Embryonic facial prominence (tissue), 1 donor: ENCODE data around the gene COX6B2.
"Not testable (repeated sequence)": the region's sequence is repeated elsewhere in the genome, so short reads cannot be mapped to it uniquely, and the experiment has no call there.

Experiments
- DNase-seq: peaks from one replicate; pipeline ENCODE4 v3.0.0-alpha.2; 2016; ENCODE audit errors: extremely low spot score

COX6B2 gene

GRCh38 chr19:55354698-55355212 is at the start of gene COX6B2:
COX6B2 (minus strand) TSS chr19:55354719; CDS start chr19:55354521, 198 bp downstream.
- no peak for DNase-seq

- no peak for DNase-seq
Measured at GRCh38 chr19:55402509-55402908, 48.0 kb upstream of the COX6B2 start.

DNA sequence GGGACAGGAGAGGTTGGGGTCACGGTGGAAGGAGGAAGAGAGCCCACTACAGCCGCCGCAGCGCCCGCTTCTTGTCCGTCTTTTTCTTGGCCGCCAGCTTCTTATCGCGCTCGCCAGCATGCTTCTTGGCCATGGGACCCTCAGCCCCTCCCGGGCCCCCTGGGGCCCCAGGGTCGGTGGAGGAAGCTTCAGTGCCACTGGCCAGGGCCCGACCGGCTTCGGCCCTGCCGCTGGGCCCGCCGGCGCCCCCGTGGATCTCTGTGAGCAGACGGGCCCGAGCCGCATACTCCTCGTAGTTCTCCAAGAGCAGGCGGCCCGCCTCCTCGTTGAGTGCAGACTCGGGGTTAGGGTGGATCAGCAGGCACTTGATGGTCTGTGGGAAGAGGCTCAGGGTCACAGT is 46.9 kb upstream of the COX6B2 start:
- not testable (repeated sequence) for DNase-seq

DNA sequence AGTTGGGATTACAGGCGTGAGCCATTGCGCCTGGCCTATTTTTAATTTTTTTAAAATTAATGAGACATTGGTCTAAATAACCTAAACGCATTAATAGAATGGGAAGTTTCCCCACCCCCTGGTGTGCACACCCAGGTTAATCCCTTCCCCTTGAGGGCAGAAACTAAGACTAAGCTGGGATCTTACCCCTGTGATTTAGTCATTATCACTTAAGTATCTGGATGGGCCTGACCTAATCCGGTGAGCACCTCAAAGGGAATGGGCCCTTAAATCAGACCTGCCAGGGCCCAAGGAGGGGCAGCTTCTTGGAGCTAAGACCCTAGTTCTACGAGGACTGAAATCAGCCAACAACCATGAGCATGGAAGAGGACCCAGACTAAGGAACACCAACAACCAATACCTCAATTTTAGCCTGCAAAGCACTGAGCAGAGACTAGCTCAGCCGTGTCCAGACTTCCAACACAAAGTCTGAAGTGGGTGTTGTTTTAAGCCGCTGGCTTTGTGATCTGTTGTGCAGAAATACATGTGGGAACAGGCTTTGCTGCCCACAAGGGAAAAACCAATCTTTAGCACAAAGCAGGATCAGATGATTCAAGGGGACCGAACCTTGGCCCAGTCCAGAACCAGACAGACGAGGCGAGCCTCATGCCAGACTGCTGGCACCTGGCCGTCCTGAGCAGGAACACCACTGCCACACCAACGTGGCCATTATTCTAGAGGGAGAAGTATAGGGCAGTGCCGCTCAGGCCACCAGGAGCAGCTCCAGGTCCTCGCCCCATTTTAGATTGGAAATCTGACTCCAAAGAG is 46.0 kb upstream of the COX6B2 start:
- no peak for DNase-seq

DNA sequence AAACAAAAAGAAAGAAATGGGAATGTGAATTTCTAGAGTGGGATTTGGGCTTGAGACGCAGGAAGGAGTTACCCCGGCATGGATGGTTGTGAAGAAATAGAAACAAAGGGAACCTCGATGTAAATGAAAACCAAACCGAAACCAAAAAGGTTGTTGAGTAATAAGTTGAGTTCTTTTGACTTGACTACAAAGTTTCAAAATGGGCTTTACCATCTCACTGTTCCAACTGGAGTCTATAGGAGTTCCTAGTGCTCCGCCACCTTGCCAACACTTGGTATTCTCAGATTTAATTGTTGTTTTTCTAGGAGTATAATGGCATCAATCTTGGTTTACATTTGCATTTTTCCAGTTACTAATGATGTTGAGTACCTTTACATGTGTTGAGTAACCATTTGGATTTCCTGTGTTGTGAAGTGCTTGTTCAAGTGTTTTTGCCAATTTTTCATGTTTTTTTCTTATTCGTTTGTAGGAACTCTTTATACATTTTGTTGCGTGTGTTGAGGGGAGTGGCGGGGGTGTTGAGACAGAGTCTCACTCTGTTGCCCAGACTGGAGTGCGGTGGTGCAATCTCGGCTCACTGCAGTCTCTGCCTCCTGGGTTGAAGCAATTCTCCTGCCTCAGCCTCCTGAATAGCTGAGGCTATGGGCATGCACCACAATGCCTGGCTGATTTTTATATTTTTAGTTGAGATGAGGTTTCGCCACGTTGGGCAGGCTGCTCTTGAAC is 43.8 kb upstream of the COX6B2 start:
- DNase-seq, result no peak

GRCh38 chr19:55392820-55393761 is 38.6 kb upstream of the COX6B2 start:
- no peak for DNase-seq

GRCh38 chr19:55391702-55392615 is 37.4 kb upstream of the COX6B2 start:
- no peak for DNase-seq

- no peak for DNase-seq
Measured at GRCh38 chr19:55391191-55391670, 36.7 kb upstream of the COX6B2 start.

- no peak for DNase-seq
Measured at GRCh38 chr19:55390461-55390880, 36.0 kb upstream of the COX6B2 start.

- no peak for DNase-seq
Measured at GRCh38 chr19:55389386-55390317, 35.1 kb upstream of the COX6B2 start.

DNA sequence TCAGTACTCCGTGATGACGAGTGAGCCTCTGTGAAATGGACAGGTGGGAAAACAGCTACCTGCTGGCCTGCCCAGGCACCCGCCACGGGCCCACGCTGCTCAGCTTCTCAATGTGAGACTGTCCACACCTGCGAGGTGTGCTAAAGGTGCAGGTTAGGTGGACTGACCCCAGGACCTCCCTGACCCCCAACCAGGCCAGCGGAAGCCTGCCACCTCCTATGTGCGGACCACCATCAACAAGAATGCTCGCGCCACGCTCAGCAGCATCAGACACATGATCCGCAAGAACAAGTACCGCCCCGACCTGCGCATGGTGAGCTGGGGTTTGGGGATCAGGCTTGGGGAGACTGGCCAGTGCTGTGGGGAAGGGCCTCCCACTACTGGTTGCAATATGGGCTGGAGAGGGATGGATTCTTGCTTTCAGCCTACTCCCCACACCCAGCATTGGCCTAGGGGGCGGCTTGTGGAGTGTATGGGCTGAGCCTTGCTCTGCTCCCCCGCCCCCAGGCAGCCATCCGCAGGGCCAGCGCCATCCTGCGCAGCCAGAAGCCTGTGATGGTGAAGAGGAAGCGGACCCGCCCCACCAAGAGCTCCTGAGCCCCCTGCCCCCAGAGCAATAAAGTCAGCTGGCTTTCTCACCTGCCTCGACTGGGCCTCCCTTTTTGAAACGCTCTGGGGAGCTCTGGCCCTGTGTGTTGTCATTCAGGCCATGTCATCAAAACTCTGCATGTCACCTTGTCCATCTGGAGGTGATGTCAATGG is 33.4 kb upstream of the COX6B2 start:
- no peak for DNase-seq

DNA sequence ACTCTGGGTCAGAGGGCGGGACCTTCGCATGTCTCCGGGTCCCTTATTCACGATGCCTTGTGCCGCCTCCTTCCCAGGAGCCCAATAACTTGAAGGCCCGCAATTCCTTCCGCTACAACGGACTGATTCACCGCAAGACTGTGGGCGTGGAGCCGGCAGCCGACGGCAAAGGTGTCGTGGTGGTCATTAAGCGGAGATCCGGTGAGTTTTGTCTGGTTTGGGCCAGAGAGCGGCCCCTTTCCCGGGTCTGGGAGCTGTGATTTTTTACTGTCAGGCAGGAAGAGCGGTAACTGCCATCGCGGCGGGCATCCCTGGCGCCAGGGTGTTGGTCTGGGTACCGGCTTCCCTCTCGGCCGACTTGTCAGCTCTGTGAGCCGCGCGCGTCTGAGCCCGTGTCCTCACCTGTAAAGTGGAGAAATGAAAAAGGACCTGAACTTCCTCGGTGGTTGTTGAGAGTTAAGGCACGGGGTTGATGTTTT is 32.0 kb upstream of the COX6B2 start:
- no peak for DNase-seq

DNA sequence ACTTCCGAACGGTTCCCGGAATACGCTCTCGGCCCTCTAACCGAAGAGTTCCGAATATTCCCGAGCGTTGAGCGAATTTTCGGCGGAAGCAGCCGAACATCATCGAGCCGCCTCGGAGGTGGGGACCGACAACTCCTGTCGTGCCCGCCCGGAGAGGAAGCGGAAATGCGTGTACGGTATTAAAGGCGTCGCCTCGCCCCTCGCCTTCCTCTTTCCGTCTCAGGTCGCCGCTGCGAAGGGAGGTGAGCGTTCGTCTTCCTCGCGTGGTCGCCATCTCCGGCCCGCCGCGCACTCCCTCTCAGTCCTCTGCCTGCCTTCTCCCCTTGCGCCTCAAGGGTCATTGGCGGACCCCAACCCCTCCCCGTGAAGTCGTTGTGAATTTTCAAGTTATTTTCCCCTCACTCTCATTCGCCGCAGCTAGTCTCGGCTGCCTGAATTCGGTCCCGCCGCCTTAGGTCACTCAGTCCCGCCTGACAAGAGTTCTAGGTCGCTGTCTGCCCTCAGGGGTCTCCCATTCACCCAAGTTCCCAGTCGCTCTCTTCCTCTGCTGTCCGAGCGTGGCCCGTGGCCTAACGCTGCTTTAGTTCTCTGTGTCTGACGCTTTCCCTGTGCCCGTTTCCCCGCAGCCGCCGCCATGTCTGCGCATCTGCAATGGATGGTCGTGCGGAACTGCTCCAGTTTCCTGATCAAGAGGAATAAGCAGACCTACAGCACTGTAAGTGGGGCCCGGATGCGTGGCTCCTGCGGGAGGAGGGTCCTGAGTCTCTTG is 31.4 kb upstream of the COX6B2 start, which contains the start of gene RPL28:
RPL28 (plus strand) TSS at position 209 of the 769 bp plus-strand sequence; CDS start at position 635, 426 bp downstream.
- DNase-seq, result peak; percentile 96

GRCh38 chr19:55384920-55385723 is 30.6 kb upstream of the COX6B2 start:
- peak; percentile 87 for DNase-seq

GRCh38 chr19:55384131-55384919 is 29.8 kb upstream of the COX6B2 start, which contains the start of gene TMEM238:
TMEM238 (minus strand) TSS chr19:55384292; CDS start chr19:55384259, 33 bp downstream.
- no peak for DNase-seq
